ENCODE measurements around the gene ACE2. TPM values are rescaled to one million over a fixed set of nuclear protein-coding genes. Genes with fewer than 3 reads are reported as not detected.

Gene ACE2
- total RNA-seq, 1 donor from 2014 or later, result not detected

- Mint-ChIP-seq H3K27ac (ENCODE audit: unreplicated experiment) (no peak overlapping the region), H3K4me1 (ENCODE audit: low read depth) (no peaks in the 10 kb centered on the region), H3K27me3 (ENCODE audit: low read depth) (peaks cover 11% of the 10 kb centered on the region), H3K36me3 (ENCODE audit: low read depth) (no peaks in the 10 kb centered on the region), H3K4me3 (ENCODE audit: unreplicated experiment) (no peak overlapping the region), H3K9me3 (ENCODE audit: low read depth) (no peaks in the 10 kb centered on the region)
- TF ChIP-seq CTCF (IDR thresholded peaks at IDR 0.05), result no peak
- DNase-seq (ENCODE audit: low spot score), result no peak
Observed at GRCh38 chrX:15616531-15616930, 15.8 kb upstream of the ACE2 start.

GRCh38 chrX:15607067-15607466 is 6.3 kb upstream of the ACE2 start:
- no peaks in the 10 kb centered on the region for H3K4me1 Mint-ChIP-seq (ENCODE audit: low read depth)
- H3K36me3 Mint-ChIP-seq (ENCODE audit: low read depth), result peaks cover 2% of the 10 kb centered on the region
- H3K9me3 Mint-ChIP-seq (ENCODE audit: low read depth), result peaks cover 2% of the 10 kb centered on the region
- H3K27ac Mint-ChIP-seq (ENCODE audit: unreplicated experiment), result no peak overlapping the region
- no peak overlapping the region for H3K4me3 Mint-ChIP-seq (ENCODE audit: unreplicated experiment)
- H3K27me3 Mint-ChIP-seq (ENCODE audit: low read depth), result peaks cover 21% of the 10 kb centered on the region
- no peak for DNase-seq (ENCODE audit: low spot score)
- TF ChIP-seq CTCF (IDR thresholded peaks at IDR 0.05), result no peak

GRCh38 chrX:15606136-15606535 is 5.4 kb upstream of the ACE2 start:
- no peak for TF ChIP-seq CTCF (IDR thresholded peaks at IDR 0.05)
- peaks cover 2% of the 10 kb centered on the region for H3K9me3 Mint-ChIP-seq (ENCODE audit: low read depth)
- no peak overlapping the region for H3K4me3 Mint-ChIP-seq (ENCODE audit: unreplicated experiment)
- peaks cover 23% of the 10 kb centered on the region for H3K27me3 Mint-ChIP-seq (ENCODE audit: low read depth)
- DNase-seq (ENCODE audit: low spot score), result no peak
- H3K4me1 Mint-ChIP-seq (ENCODE audit: low read depth), result no peaks in the 10 kb centered on the region
- H3K27ac Mint-ChIP-seq (ENCODE audit: unreplicated experiment), result no peak overlapping the region
- peaks cover 2% of the 10 kb centered on the region for H3K36me3 Mint-ChIP-seq (ENCODE audit: low read depth)

- Mint-ChIP-seq H3K4me1 (ENCODE audit: low read depth) (no peaks in the 10 kb centered on the region), H3K36me3 (ENCODE audit: low read depth) (peaks cover 2% of the 10 kb centered on the region), H3K27ac (ENCODE audit: unreplicated experiment) (no peak overlapping the region), H3K4me3 (ENCODE audit: unreplicated experiment) (no peak overlapping the region), H3K9me3 (ENCODE audit: low read depth) (no peaks in the 10 kb centered on the region), H3K27me3 (ENCODE audit: low read depth) (peaks cover 23% of the 10 kb centered on the region)
- DNase-seq (ENCODE audit: low spot score), result no peak
- no peak for TF ChIP-seq CTCF (IDR thresholded peaks at IDR 0.05)
Observed at GRCh38 chrX:15605226-15605625, 4.5 kb upstream of the ACE2 start.

- no peak for DNase-seq (ENCODE audit: low spot score)
- Mint-ChIP-seq H3K4me3 (ENCODE audit: unreplicated experiment) (no peak overlapping the region), H3K36me3 (ENCODE audit: low read depth) (no peaks in the 10 kb centered on the region), H3K9me3 (ENCODE audit: low read depth) (no peaks in the 10 kb centered on the region), H3K27me3 (ENCODE audit: low read depth) (peaks cover 20% of the 10 kb centered on the region), H3K27ac (ENCODE audit: unreplicated experiment) (no peak overlapping the region), H3K4me1 (ENCODE audit: low read depth) (no peaks in the 10 kb centered on the region)
- TF ChIP-seq CTCF (IDR thresholded peaks at IDR 0.05), result no peak
Observed at GRCh38 chrX:15602761-15603160, 2.0 kb upstream of the ACE2 start.

All from chondrocyte (in vitro differentiated cells).